CD4-positive, alpha-beta T cell treated with Interferon alpha-2 for 1 hour (primary cell): Measurements from ENCODE around the gene CEND1.
A peak's percentile ranks its signal among the peaks of the same experiment; 100 is the strongest.
"Not testable (repeated sequence)": the region's sequence is repeated elsewhere in the genome, so short reads cannot be mapped to it uniquely, and the experiment has no call there.

Experiments used
- DNase-seq, 2 donors: peaks; one replicate each; pipeline ENCODE4 v3.0.0-alpha.2; 2020 to 2022

The CEND1 gene

DNA sequence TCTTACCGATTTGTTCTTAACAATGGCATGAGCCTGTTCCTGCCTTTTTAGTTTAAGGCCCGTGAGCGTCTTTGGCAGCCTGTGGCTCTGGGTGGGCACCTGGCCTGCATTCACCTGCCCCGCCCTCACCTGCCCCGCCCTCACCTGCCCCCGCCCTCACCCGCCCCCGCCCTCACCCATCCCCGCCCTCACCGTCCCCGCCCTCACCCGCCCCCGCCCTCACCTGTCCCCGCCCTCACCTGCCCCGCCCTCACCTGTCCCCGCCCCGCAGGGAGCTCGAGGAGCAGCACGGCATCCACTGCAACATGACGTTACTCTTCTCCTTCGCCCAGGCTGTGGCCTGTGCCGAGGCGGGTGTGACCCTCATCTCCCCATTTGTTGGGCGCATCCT is 26.8 kb downstream of the CEND1 start:
- DNase-seq = no peak

DNA sequence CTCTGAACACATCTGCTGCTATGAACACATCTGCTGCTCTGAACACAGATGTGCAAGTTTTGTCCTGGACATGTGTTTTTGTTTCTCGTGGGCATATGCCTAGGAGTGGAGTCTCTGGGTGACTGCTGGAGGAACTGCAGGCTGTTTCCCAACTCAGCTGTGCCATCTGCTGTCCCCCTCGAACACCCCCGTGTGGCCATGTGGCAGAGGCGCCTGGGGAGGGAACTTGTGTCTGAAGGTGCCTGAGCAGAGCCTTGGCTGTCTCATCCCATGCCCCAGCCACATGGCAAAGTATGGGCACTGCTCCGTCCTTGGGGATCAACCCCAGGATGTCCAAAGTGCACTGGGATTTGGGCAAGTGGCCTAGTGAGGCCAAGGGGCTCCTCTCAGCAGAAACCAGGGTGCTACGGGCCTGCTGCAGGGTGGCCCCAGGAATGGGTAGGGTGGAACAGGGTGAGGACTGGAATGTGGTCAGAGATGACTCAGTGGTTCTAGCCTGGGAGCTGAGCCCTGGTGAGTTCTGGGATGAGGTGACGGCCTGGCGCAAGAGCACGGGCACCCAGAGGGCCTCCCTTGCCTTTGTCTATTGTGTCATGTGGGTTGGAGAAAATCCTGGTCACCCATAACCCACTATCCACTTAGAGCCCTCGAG is 27.3 kb downstream of the CEND1 start:
- DNase-seq = no peak

DNA sequence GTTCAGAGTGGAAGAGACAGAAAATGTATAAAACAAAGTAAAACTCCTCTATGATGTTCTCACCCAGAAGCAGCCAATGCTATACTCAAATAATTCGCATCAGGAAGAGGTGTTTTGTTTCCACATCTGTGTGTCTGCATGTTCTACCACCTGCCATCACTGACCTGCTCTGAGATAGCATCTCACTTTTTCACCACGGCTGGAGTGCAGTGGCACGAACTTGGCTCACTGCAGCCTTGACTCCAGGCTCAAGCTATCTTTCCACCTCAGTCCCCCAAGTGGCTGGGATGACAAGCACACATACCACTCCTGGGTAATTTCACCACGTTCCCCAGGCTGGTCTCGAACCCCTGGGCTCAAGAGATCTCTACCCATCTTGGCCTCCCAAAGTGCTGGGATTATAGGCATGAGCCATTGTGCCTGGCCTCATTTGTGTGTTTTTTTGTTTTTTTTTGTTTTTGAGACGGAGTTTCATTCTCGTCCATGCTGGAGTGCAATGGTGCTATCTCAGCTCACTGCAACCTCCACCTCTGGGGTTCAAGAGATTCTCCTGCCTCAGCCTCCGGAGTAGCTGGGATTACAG is 28.3 kb downstream of the CEND1 start:
- DNase-seq = no peak

DNA sequence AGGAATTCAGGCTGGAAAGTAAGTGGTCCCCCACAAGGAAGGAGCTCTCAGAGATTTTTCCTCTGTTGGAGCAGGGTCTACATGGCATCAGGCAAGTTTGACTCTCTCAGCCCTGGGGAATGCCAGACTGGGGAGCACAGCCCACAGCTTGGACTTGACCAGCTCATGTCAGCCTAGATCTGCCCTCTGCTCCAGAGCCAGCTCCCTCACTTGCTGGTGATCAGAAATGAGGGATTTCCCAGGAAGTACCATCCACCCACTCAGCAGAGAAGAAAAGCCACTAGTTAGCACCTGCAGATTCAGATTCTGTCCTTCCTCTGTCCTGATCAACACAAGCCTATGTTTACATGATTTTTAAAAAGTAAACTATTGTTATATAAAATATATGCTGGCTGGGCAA is 29.7 kb downstream of the CEND1 start:
- no peak for DNase-seq

DNA sequence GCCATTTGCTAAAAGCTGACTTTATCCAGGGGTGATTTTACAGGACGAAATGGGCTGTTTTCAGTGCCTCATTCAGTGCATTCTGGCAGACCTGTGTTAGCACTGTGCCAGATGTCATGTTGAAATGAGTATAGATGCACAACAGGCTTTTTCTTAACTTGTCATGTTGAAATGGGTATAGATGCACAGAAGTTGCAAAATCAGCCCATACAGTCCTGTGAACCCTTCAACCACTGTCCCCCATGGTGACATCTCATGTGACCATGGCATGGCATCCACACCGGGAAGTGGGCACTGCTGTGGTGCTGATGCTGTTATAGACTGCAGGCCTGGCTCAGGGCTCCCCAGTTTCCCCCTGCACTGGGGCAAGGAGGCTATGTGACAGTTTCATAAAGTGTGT is 40.2 kb downstream of the CEND1 start:
- DNase-seq = no peak

DNA sequence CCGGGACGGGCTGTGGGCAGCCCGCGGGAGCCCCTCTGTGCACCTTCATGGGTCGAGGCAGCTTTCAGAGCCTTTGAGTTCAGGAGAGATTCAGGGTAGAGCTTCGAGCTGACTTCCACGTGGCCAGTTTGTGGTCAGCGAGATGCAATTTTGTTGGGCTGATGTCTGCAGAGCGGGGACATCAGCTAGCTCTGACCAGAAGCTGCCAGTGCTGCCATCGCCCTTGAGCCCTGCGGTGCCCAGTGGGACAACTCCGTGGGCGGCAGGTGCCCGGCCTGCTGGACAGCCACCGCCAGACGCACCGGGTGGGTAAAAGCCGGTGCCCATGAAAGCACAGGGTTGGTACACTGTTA is 41.9 kb downstream of the CEND1 start:
- no peak for DNase-seq

DNA sequence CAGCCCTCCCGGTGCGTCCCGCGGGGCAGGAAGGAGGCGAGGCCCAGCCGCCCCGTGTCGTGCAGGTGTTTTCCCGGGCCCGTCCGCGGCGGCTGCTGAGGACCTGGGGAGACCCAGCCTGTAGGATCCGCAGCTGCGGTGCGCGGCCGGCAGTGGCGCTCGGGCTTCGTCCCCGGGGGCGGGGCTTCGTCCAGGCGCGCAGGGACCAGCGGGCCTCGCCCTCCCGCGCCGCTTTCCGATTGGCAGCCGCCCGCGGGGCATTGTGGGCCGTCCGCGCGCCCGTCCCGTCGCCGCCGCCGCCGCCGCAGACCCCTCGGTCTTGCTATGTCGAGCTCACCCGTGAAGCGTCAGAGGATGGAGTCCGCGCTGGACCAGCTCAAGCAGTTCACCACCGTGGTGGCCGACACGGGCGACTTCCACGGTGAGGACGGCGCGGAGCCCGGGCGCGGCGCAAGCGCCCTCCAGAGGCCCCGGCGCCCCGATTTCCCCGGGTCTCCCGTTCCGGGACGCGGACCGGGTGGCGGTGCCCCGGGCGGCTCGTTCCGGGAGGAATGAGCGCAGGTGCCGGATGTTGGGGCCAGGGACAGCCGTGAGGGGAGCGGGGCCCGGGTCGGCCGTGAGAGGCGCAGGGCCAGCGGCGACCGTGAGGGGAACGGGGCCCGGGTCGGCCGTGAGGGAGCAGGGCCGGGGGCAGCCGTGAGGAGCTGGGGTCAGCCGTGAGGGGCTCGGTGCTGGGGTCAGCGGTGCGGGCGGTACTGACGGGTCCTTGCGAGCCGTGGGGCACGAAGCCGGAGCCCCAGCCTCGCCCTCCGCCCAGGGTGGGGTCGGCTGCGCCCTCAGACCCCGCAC is 42.5 kb downstream of the CEND1 start, which contains the start of gene TALDO1:
Gene TALDO1 (plus strand): TSS at position 307 of the 849 bp plus-strand sequence. CDS start 18 bp downstream, at position 325.
- peak; percentile 85 to 88 for DNase-seq

DNA sequence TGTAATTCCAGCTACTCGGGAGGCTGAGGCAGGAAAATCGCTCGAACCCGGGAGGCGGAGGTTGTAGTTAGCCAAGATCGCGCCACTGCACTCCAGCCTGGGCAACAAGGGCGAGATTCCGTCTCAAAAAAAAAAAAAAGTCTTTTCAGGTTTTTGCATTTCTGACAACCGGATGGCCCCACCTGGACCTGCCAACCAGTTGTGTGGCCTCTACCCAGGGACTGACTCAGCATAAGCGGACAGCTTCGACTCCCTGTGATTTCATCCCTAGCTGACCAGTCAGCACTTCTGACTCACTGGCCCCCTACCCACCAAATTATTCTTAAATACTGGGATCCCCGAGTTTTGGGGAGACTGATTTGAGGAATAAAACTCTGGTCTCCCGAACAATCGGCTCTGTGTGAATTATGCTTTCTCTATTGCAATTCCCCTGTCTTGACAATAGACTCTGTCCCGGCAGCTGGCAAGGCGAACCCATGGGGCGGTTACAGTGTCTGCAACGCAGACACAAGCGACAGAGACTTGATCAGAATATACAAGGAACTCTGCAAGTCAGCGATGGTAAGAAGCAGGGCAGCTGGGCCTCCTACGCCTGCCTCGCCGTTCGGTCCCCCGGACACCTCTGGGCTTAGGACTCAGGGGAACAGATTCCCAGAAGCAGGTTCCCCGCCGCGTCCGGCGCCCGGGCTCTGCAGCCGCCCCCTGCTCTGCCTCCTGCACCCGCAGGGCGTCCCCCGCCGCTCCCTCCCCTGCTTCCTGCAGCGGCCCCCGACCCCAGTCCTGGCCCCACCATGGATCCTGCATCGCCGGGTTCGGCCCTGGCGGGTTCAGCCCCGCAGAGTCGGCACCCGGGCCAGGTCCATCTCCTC is 43.4 kb downstream of the CEND1 start:
- peak in 1 of 2 donors; percentile 32 for DNase-seq

DNA sequence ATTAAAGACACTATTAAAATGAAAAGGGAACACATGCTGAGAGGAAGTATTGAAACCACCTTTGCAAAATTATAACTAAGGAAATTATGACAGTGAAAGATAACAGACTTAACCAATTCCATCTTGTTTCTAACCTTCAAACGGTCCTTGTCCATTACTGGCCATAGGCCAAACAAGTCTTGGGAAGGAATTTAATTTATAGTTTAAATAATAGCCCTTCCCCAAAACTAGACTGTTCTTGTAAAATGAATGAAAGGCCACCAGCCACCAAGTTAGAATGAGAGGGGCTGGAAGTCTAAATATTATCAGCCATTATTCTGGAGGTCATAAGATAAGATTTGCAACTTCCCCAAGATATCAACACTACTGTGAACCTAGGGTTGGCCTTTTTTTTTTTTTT is 44.5 kb downstream of the CEND1 start:
- DNase-seq = no peak

DNA sequence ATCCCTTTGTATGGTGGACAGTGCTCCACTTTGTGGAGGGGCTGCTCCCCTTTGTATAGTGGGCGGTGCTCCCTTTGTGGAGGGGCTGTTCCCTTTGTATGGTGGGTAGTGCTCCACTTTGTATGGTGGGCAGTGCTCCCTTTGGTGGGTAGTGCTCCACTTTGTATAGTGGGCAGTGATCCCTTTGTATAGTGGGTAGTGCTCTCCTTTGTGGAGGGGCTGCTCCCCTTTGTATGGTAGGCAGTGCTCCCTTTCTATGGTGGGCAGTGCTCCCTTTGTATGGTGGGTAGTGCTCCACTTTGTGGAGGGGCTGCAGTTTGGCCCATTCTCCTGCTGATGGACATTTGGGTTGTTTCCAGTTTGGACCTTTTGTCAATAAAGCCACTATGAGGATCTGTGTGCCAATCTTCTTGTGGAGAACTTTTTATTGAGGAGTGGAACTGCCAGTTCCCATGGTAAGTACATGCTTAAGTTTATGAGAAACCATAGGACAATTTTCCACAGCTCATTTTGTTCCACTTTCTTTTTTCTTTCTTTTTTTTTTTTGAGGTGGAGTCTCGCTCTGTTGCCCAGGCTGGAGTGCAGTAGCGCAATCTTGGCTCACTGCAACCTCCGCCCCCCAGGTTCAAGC is 47.2 kb downstream of the CEND1 start:
- DNase-seq = no peak

DNA sequence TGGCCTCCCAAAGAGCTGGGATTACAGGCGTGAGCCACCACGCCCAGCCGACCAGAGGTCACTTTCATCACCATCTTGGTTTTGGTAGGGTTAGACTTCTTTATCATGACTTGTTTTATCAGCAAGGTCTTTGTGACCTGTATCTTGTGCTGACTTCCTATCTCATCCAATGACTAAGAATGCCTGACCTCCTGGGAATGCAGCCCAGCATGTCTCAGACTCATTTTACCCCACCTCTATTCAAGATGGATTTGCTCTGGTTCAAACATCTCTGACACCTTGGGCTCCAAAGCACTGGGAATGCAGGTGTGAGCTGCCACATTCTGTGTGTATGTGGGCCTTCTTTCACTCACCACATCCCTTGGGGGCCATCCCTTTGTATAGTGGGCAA is 47.7 kb downstream of the CEND1 start:
- DNase-seq = no peak

DNA sequence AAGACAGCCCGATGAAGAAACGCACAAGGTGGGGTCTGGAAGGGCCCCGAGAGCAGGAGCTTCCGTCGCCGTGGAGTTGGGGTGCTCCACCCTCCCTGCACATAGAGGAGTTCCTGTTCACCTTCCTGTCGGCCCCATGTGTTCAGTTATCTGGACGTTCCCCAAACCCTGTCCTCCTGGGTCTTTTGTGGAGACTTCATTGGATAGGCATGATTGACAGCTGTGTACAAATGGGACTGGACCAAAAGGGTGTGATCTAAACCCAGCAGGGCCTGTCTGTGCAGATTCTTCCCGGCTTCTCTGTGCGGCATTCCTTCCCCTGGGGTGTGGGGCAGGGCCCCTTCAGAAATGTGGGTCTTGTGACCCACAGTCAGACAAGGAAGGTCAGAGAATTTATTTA is 52.0 kb downstream of the CEND1 start:
- not testable (repeated sequence) for DNase-seq

DNA sequence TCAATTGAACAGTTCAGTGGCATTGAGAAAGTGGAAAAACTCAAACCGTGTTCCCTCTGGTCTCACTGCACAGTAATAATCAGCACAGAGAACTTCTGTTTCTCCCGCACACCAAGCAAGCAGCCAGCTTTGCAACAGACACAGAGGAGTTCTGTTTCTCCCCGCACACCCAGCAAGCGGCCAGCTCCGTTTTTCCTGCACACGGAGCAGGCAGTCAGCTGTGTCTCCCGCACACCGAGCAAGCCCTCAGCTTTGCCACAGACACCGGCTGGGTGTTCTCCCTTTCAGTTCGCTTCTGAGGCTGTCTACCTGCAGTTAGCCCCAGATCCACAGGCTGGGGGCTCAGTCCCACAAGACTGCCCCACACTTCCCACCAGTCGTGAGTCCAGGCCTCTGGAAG is 52.5 kb downstream of the CEND1 start:
- DNase-seq = no peak
